GM19452 (cell line): Measurements from ENCODE around the gene GALE.
"Not testable (repeated sequence)": the region's sequence is repeated elsewhere in the genome, so short reads cannot be mapped to it uniquely, and the experiment has no call there.

Experiments used
- ATAC-seq: cut with Tn5 transposase; IDR thresholded peaks from one replicate; pipeline ENCODE4 v1.9.1; 2021; ENCODE audit not compliant: unreplicated experiment

The GALE gene

DNA sequence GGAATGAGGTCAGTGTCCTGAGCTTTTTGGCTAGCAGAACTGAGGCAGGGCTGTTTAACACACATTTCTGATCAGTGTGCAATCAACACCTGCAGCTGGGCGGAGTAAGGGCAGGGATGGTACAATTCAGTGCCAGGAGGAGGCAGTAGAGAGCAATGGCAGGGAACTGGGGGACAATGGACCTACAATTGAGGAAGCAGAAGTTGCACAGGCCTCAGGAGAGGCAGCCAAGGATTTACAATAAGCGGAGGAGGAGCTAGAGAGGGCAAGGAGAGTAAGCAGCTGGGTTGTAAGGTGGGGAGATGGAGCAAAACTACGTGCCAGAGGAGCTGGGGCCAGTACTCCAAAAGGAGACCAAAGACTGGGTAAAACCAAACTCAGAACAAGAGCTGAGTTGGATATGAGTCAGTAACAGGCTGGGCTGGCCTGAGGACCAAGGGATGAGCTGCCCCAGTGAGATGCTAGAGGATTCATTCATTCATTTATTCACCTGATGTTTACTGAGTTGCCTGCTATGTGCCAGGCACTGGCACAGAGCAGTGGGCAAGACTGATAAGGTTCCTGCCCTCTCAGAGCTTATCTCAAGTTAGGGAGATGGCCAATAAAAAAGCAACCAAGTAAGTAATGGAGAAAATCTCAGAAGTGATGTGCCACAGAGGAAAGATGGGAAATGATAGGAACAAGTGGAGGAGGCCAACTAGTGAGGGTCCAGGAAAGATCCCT lies 10.4 kb upstream of the GALE start:
- ATAC-seq = peak; percentile 68

DNA sequence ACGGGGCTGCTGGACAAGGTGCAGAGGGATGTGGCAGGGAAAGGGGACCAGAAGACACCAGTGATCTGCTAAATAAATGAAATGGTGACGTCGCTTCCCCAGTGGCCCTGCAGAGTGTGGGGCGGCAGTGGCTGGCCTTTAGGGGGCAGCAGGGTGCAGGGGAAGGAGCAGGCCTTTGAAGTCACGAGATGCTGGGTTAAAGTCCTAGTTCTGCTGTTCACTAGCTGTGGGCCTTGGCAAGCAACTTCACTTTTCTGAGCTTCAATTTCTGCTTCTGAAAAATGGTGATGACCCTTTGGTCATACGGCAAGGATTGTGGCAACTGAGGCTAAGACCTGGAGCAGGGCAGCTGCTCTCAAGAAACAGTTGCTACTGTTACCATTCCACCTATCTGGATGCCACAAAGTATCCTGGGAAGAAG lies 9.2 kb upstream of the GALE start:
- no peak for ATAC-seq

DNA sequence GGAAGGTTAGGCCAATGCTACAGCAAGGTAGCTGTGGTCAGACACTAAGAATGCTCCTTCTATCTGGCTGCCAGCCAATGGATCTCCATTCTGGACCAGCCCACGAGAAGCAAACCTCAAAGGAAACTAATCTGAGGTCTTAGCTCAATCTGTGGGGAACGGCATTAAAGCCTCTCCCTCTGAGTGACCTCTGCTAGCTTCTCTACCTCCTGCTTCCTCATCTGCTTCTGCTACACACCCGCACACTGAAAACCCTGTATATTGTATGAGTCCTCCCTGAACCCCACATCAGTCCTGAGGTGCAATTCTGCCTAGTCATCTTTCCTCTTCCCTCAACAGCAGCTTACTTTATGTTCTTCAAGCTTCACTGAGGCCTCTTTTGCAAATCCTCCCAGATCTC lies 6.9 kb upstream of the GALE start:
- no peak for ATAC-seq

DNA sequence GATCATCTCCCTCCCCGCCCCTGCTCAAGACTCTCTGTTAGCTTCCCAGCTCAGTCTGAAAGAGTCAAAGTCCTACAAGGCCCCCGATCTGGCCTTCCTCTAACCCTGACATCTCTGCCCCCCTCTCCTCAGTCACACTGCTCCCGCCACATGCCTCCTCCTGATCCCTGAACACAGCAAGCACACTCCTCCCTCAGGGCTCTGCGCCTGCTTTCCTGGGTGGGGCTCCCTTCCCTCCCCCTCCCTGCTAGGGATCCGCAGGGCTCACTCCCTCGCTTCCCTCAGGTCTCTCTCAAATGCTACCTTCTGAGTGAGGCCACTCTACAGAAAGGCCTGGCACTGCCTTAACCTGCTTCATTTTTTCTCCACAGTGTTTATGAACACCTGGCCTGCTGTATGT lies 5.7 kb upstream of the GALE start:
- ATAC-seq = no peak

DNA sequence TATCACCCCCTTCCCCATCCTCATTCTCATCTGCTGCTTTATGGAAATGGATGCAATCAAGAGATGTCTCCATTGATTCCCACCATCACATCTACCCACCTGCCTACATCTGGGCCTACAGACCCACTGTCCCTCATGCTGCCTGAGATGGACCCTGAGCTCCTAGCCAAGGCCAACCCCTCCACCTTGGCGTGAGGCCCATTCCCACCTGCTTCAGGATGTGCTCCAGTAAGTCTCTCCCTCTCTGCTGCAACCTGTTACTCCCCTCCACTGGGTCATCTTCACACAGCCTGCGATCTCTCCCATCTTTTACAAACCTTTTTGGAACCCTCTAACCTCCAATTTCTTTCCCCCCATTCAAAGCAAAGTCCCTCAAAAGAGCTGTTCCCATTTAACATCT lies 4.5 kb upstream of the GALE start:
- ATAC-seq = no peak

DNA sequence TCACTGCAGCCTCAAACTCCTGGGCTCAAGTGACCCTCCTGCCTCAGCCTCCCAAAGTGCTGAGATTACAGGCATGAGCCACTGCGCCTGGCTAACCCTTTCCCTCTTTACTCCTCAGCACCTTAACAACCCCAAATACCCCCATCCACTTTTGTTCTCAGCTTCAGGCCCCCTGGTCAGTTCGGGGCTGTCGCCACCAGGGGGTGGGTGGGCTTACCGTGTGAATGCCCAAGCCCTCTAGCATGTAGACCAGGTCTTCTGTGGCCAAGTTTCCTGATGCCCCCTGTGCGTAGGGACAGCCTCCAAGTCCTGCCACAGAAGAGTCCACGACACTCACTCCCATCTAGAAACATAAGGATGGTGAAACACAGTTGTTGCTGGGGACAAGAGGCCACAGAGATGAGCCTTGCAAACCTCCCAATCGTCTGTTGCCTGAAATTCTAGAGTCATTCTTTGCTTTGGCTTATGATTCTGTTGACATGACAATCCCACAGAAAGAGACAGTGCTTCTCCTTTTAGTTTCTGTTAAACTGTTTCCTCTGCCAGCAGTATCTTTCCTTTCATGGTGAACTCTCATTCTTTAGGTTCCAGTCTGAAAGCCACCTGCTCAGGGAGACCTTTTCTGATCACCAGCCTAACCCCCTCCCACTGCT lies 3.8 kb upstream of the GALE start:
- no peak for ATAC-seq

DNA sequence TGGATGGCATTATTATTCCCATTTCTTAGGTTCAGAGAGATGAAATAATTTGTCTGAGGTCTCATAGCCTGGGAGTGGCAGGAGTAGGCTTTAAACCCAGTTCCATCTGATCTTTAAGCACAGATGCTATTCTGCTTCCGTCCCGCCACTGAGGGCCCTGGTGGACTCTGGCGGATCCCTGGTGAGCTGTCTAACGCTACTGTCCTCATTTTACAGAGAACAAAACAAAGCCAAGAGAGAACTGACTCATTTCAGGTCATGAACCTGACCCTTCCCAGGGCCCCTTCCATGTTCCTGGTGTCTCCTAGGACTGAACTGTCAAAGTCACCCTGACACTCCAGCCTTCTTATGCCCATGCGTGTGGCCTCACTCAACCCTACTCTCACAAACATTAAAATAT lies 3.1 kb upstream of the GALE start:
- ATAC-seq = no peak

DNA sequence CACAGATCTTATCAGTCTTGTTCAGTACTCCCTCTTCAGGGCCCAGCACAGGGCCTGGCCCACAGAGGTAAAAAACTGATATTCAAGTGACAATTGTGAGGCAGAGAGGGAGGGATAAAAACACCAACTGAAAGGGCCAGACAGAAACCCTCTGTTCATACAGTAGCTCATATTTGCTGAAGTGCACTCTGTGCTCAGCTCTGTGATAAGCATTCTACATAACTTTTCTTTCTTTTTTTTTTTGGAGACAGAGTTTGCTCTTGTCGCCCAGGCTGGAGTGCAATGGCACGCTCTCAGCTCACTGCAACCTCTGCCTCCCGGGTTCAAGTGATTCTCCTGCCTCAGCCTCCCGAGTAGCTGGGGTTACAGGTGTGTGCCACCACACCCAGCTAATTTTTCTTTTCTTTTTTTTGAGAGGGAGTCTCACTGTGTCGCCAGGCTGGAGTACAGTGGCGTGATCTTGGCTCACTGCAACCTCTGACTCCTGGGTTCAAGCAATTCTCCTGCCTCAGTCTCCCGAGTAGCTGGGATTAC lies 2.3 kb upstream of the GALE start:
- not testable (repeated sequence) for ATAC-seq

DNA sequence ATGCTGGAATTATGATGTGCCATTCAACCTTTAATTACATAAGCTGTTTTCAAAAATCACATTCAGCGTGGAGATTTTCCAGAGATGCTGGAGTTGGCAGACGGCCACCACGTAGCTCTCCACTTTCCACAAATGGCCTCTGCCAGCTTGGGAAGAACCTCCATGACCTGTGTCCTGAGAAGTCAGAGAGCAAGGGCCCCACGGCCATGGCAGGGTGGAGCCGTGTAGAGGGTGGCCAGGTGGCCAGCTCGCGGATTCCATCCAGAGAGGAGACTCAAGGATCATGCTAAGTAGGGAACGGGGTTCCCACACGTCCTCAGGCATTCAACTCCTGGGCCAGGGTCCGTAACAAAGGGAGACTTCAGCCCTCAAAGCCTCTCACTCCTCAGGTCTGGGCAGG lies 1.3 kb upstream of the GALE start:
- ATAC-seq = no peak

DNA sequence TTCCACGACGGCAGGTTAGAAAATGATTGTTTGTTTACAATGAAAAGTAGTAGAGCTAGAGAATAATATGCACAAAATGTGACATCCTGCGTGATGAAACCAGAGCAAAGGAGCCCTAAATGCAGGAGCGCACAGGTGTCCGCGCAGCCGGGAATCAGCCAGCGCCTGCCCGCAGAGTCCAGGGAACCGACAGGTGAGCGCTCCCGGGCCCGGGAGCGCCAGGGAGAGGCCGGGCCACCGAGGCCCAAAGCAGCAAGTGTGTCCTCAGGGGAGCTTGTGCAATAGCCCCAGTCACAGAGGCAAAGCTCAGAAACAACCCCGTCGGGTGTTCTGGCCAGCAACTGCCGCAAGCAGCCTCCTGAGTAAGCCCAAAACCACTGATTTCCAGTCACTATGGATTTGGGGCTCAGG lies 789 bp upstream of the GALE start:
- ATAC-seq = no peak

DNA sequence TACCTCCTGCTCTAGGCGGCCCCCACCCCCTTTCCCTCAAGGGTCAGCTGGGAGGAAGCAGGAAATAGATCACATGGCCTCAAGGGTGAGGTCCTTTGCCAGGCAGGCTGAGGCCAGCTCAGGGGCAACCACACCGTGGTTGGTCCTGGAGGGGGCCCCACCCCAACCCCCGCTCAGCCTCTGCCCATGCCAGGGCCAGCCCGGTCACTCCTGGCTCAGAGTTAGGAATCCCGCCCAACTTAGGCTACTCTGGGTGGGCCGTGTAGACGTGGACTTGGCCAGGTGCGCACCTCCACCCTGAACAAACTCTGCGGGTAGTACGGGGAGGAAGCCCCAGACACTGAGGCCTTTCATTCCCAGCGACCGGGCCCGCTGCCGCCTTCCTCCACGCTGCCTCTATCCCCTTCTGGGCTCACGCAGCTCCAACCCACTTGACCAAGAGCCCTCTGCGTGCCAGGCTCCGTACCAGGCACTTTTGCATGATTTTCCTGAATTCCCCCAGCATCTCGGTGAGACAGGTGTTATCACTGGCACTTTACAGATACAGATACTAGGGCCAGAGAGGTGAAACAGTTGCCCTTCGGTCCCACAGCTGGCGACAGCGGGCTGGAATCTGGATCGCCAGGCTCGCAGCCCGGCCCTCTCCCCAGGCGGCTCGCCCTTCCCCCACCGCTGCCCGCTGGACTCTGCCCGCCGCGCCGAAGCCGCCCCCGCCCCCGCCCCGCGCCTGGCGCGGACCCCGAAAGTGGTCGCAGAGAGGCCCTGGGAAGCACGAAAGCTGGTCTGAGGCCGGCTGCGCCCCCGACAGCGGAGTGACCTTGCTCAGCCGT lies 769 bp downstream of the GALE start:
- peak; percentile 2 for ATAC-seq

DNA sequence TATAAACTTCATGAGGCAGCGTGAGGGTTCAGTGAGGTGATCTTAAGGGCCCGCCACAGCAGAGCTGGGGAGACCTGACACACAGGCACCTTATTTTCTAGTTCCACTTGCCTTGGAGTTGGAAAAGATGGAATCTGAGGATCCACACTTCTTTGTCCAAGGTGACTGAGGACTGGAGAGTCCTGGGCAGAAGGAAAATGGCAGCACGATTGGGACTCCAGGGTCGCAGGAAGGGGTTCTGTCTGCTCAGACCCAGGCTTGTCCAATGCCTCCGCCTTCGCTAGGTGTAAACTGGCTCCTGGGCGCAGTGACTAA lies 1.3 kb downstream of the GALE start:
- ATAC-seq = no peak

DNA sequence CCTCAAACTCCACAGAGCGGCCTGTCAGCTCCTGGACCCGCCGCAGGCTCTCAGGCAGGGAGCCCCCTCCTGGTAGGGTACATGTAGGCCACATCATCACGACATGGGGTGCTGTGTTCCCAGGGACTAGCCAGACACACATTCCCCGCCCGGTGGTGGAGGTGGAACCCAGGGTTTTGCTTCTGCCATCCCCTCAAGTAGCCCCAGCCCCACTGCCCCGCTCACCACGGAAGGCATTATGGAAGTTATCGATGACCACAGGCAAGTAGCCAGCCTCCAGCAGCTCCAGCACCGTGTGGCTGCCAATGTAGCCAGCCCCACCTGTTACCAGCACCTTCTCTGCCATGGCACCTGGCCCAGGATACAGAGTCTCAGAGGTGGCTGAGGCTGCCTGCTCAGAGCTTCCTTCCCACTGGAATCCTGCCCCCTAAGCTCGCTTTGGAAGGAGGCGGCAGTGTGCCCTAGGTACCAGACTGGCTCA lies 1.9 kb downstream of the GALE start:
- ATAC-seq = no peak

DNA sequence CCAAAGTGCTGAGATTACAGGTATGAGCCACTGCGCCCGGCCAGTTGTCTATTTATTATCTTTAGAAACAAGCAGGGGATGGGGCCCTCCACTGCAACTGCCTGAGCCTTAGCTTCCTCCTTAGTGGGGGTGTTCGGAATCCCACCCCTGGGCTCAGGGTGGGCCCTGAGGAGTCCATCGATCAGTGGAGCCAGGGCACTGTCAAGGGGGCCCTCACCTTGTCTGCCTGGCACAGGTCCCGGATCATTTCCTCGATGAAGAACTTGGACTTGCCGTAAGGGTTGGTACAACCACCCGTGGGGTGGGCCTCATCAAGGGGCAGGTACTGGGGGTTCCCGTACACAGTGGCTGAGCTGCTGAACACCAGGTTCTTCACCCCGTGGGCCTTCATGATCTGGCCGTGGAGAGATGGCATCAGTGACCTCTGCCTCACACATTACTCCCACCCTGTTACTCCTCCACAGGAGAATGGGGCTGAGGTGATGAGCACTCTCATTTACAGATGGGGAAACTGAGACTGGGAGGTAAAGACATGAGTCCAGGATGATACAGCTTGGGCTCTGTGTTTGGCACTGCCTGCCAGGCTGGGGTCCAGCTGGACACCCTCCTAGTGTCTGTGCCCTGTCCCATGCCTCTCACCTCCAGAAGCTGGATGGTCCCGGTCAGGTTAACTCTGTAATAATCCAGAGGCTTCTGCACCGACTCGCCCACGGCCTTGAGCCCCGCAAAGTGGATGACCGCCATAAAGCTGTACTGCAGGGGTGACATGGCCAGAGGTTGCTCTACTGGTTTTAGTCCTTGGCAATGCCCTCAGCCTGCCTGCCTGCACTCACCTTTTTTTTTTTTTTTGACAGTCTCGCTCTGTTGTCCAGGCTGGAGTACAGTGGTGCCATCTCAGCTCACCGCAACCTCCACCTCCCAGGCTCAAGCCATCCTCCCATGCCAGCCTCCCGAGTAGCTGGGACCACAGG lies 2.8 kb downstream of the GALE start:
- no peak for ATAC-seq

DNA sequence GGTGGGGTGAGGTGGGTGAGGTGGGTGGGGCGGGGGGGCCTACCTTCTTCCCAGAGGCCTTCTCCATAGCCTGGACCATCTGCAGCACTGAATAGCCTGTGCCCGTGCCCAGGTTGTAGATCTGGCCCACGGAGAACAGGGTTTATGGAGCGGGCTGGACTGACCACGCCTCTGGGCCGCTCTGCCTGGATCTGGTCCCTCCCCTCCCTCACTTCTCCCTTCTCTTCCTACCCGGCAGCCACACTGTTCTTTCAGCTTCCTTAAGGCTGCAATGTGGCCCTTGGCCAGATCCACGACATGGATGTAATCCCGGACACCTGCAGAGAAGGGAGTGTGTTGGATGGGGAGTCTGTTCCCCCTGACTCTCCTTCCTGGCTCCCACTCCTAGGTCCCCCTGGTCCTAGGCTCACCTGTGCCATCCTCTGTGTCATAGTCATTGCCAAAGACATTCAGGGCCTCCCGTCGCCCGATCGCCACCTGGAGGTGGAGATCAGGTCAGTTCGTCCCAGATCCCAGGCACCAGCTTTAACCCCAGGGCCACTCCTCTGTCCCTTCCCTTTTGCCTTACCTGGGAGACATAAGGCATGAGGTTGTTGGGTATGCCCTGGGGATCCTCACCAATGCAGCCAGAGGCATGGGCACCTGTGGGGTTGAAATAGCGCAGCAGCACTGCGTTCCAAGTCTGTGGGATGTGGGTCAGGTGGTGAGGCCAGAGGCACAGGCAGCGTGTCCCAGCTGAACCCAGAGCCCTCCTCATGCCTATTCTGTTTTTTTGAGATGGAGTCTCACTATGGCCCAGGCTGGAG lies 3.9 kb downstream of the GALE start:
- no peak for ATAC-seq

DNA sequence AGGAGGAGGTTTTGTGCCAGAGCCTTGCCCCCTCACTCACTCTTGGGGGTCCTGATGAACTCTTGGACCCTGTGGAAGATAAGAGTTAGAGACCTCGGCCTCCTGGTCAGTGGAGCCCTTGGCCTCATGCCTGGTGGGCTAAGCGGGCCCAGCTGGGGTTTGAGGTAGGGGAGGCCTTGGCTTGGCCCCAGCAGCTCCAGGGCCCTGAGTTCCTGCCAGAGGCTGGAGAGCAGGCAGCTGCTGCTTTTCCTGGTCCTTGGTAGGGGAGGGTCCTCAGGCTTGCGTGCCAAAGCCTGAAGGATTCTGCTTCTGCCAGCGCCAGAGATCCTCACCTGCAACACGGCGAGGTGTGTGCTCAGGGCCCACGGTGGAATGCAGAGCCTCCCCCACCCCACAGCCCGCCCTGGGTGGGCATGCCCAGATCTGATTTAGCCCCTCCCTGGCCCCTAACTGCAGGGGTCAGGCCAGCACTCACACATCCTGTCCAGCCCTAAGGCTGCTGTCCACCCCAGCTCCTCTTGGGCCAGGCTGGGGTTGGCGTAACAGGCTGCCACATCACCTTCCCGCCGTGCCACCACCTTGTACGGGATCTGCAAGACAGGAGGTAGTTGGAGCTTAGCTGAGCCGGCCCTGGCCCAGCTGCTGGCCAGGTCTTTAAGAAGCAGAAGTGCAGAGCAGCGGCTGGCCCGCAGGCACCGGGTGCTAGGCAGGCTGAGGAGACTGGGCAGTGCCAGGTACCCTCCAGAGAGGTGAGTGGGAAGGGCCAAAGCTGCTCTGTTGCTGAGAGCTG lies 4.7 kb downstream of the GALE start:
- no peak for ATAC-seq

DNA sequence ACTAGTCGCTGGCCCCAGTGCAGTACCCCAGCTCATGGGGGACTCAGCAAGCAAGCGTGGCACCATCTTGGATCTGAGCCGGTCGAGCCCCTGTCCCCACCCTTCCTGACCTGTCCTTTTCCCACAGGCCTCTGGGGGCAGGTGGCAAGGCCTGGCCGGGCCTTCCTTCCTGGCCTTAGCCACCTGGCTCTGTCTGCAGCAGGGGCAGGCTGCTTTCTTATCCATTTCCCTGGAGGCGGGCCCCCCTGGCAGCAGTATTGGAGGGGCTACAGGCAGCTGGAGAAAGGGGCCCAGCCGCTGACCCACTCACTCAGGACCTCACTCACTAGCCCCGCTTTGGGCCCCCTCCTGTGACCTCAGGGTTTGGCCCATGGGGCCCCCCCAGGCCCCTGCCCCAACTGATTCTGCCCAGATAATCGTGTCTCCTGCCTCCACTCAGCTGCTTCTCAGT lies 5.8 kb downstream of the GALE start:
- not testable (repeated sequence) for ATAC-seq

DNA sequence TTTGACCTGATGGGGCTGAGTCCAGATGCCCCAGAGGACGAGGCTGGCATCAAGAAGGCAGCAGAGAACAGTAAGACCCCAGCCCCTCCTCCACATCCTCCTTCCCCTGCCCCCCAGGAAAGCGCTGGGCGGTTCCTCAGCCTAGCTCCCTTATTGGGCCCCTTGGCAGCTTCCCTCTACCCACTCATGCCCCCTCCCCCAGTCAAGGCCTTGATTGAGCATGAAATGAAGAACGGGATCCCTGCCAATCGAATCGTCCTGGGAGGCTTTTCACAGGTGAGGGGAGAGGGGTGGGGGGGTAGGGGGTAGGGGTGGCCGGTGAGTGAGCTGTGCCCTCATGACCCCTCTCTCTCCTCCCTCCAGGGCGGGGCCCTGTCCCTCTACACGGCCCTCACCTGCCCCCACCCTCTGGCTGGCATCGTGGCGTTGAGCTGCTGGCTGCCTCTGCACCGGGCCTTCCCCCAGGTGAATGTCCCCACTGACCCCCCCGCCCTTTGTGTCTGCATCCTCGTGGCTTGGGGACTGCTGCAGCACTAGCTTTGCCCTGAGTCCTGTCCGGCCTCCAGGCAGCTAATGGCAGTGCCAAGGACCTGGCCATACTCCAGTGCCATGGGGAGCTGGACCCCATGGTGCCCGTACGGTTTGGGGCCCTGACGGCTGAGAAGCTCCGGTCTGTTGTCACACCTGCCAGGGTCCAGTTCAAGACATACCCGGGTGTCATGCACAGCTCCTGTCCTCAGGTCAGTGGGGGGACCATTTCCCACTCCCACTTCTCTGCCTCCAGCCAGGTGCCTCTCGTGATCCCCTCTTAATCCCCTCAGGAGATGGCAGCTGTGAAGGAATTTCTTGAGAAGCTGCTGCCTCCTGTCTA lies 6.5 kb downstream of the GALE start:
- no peak for ATAC-seq
